PFSK-1 (cell line): ENCODE data around the gene PEX7.

Source experiments
- POLR2AphosphoS5 ChIP-seq: IDR thresholded peaks from 2 replicates; pipeline ENCODE4 v1.6.1; 2012; ENCODE audit warnings: low read depth, mild to moderate bottlenecking, control low read depth, low read length, moderate library complexity
- SIN3A ChIP-seq: IDR thresholded peaks from 2 replicates; pipeline ENCODE4 v1.6.1; 2012; ENCODE audit warnings: mild to moderate bottlenecking, low read length, moderate library complexity, borderline replicate concordance; ENCODE audit not compliant: insufficient read depth
- TAF1 ChIP-seq: IDR thresholded peaks from 2 replicates; pipeline ENCODE4 v1.6.1; 2012; ENCODE audit warnings: low read length, control low read depth, borderline replicate concordance; ENCODE audit not compliant: insufficient read depth

GRCh38 chr6:136795996-136796395, 26.4 kb upstream of the PEX7 start:
- TF ChIP-seq POLR2AphosphoS5 (no peak), TAF1 (no peak), SIN3A (no peak)
